ENCODE measurements around the gene KIAA1549.

DNA sequence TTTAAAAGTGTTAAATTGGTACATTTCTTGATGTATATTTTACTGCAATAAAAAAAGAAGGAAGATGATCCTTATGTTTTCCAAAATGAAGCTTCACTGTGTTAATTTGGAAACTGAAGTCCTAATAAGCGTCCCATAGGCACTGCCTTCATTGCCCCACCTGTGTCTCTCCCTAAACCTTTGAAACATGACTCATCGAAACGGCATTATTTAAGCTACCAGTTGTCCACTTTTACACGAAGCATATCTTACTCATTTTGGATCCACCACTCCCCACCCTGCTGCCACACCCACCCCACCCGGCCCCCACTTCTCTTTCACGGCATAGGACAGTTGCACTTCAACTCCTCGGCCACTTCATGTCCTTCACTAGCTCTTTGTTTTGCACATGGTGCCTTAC is 85.5 kb downstream of the KIAA1549 start:
- TF ChIP-seq RAD21 (IDR thresholded peaks at IDR 0.05 in 1 of 2, conservative IDR thresholded peaks at IDR 0.05 in 1 of 2; ENCODE audit: low read depth in 2 of 2, low read length in 2 of 2) (no peak), CEBPB (IDR thresholded peaks at IDR 0.05; ENCODE audit: low read depth, low read length) (no peak), ZNF274 (IDR thresholded peaks at IDR 0.05; ENCODE audit: borderline replicate concordance, extremely low read depth, low read length) (no peak), POLR2A (IDR thresholded peaks at IDR 0.05; ENCODE audit: control extremely low read depth in 1 of 2, low read depth in 2 of 2, low read length in 2 of 2) (no peak), RNF2 (IDR thresholded peaks at IDR 0.05; ENCODE audit: borderline replicate concordance, low read depth, low read length, missing control alignments, poor library complexity, severe bottlenecking) (no peak), EGR1 (IDR thresholded peaks at IDR 0.05; ENCODE audit: borderline replicate concordance, low read depth, low read length) (no peak), GTF2F1 (IDR thresholded peaks at IDR 0.05; ENCODE audit: borderline replicate concordance, low read depth, low read length) (no peak)

All from H1 (cell line).